Measurements from ENCODE around the gene FKBP10.
A peak's percentile ranks its signal among the peaks of the same experiment; 100 is the strongest.
"Not testable (repeated sequence)": the region's sequence is repeated elsewhere in the genome, so short reads cannot be mapped to it uniquely, and the experiment has no call there.

Gene FKBP10

GRCh38 chr17:41811549-41812380 lies 1.0 kb upstream of the FKBP10 start, which contains the start of gene P3H4:
Gene P3H4 (minus strand): TSS chr17:41811949. CDS start chr17:41811915, 34 bp downstream.
- DNase-seq, result peak; percentile 89

- no peak for DNase-seq
These were observed 412 bp downstream of the FKBP10 start for GRCh38 chr17:41813152-41813680.

GRCh38 chr17:41813699-41814124 lies 908 bp downstream of the FKBP10 start:
- DNase-seq, result no peak

- no peak for DNase-seq
These were observed 1.4 kb downstream of the FKBP10 start for GRCh38 chr17:41814195-41814594.

DNA sequence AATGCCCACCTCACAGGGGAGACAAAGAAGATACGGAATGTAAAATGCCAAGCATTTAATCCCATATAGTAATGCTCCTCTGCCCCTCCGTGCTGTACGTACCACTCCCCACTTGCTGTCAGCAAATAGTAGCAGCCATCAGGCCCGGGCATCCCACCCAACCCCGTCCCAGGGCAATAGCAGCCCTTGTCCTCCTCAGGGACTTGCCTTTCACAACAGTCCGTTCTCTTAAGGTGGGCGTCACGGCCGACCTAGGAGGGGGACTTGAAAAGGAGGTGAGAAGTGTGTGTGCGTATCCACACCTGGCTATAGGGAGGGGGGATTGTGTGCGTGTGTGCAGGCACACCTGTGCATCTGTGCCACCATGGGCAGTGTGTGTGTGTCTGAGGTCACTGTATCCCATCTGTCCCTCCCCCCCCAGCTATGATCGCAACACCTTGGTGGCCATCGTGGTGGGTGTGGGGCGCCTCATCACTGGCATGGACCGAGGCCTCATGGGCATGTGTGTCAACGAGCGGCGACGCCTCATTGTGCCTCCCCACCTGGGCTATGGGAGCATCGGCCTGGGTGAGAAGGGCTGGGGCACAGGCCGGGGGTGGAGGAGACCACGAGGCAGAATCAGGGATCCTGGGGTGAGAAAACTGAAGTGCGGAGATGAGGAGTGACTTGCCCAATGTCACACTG lies 4.0 kb downstream of the FKBP10 start:
- no peak for DNase-seq

DNA sequence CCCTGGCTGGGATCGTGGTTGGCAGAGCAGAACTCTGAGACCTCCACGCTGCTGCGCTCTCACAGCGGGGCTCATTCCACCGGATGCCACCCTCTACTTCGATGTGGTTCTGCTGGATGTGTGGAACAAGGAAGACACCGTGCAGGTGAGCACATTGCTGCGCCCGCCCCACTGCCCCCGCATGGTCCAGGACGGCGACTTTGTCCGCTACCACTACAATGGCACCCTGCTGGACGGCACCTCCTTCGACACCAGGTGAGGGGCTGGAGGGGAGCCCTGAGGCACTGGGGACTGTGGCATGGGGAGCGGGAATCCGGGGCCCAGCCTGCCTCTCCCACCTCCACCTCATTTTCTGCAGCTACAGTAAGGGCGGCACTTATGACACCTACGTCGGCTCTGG lies 5.2 kb downstream of the FKBP10 start:
- DNase-seq, result no peak

DNA sequence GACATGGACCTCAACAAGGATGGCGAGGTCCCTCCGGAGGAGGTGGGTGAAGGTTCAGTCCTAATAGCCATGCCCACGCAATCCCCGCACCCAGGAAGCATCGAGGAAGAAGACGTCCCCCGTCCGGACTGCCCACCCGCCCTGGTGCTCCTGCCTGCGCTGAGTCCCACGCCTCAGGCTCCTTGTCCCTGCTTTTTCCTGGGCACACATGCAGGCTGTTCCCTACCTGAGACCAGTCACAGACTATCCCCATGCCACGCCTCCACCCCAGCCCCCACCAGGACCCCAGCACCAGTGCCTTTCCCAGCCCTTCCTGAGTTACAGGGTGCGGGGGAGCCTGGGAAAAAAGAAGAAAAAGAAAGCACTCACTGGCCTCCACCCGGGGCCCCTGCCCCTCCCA lies 9.0 kb downstream of the FKBP10 start:
- no peak for DNase-seq

DNA sequence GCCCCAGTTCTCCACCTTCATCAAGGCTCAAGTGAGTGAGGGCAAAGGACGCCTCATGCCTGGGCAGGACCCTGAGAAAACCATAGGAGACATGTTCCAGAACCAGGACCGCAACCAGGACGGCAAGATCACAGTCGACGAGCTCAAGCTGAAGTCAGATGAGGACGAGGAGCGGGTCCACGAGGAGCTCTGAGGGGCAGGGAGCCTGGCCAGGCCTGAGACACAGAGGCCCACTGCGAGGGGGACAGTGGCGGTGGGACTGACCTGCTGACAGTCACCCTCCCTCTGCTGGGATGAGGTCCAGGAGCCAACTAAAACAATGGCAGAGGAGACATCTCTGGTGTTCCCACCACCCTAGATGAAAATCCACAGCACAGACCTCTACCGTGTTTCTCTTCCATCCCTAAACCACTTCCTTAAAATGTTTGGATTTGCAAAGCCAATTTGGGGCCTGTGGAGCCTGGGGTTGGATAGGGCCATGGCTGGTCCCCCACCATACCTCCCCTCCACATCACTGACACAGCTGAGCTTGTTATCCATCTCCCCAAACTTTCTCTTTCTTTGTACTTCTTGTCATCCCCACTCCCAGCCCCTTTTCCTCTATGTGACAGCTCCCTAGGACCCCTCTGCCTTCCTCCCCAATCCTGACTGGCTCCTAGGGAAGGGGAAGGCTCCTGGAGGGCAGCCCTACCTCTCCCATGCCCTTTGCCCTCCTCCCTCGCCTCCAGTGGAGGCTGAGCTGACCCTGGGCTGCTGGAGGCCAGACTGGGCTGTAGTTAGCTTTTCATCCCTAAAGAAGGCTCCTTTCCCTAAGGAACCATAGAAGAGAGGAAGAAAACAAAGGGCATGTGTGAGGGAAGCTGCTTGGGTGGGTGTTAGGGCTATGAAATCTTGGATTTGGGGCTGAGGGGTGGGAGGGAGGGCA lies 9.7 kb downstream of the FKBP10 start:
- DNase-seq, result no peak

DNA sequence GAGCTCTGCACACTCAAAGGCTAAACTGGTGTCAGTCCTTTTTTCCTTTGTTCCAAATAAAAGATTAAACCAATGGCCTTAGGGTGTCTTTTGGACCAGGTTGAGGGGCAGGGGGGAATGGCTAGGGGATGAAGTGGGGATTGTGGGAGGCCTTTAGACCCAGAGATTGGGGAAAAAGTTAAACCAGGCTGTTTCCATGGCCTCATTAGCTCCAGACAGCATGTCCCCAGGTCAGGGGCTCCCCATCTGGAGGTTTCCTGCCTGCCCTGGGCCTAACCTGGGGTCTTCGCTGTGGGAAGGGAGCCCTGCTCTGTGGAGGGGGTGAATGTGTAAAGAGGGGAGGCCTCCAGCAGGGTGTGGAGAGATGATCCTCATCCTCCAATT lies 10.3 kb downstream of the FKBP10 start:
- DNase-seq, result no peak

- no peak for DNase-seq
These were observed 10.8 kb downstream of the FKBP10 start for GRCh38 chr17:41823580-41823979.

DNA sequence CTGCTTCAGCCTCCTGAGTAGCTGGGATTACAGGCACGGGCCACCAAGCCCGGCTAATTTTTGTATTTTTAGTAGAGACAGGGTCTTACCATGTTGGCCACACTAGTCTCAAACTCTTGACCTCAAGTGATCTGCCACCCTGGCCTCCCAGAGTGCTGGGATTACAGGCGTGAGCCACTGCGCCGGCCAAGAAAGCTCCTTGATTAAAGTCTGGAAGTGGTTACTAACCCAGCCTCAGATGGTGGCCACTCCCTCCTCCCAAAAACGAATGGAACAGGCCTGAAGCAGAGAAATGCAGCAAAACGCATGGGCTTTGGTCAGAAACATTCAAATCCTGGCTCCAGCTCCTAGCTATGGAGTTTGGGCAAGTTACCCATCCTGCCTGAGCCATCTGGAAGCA lies 11.3 kb downstream of the FKBP10 start:
- no peak for DNase-seq

DNA sequence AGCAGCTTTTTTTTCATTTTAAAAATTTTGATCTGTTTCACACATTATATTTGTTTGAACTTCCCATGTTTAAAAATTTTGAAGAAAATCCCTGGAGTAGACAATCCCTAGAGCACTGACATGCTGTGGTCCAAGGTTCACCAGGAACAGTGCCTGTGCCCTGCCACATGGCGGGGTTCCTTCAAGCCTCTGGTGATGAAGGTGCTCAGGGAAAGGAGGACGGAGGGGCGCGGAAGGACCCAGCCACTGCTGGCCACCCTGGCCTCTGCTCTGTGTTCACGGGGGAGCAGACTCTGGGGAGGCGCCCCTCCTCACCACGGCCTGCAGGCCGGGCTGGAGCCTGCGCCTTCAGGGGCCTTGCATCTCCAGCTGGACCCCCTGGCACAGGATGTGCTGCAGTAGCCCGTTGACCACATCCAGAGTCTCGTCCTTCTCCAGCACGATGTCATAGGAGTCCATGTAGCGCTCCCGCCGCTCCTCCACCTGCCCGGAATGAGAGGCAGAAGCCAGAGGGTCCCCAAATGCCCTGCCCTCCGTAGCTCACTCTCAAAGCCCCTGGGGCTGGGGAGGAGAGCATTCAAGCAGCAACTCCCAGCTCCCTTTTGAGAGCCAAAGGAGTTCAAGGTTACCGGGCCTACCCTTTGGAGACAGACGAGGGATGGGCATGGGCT lies 12.5 kb downstream of the FKBP10 start:
- no peak for DNase-seq

- not testable (repeated sequence) for DNase-seq
These were observed 17.2 kb downstream of the FKBP10 start for GRCh38 chr17:41829961-41830360.

DNA sequence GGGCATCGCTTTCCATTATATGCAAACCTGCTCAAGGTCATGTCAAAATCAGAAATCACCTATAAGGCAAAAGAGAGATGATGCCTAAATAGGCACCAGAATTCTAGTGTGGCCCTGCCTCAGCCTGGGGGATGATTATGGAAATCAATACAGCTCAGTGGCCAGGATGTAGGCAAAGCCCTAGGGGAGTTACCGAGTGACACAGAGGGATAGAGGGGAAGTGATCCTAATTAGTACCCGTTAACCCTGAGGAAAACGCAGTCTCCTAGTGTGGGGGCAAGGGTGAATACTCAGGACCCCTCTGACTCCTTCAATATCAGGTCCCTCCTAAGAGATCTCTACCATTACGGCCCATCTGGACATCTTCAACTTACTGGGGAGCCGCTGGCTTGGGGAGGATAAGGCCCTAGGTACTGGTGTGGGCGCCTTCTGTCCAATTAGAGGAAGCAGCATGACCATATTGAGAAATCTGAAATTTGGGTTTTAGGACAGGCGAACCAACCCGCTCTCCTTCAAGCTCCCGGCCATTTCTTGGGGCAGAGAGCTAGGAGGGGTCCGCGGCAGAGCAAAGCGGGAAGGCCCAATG lies 22.5 kb downstream of the FKBP10 start:
- DNase-seq, result no peak

DNA sequence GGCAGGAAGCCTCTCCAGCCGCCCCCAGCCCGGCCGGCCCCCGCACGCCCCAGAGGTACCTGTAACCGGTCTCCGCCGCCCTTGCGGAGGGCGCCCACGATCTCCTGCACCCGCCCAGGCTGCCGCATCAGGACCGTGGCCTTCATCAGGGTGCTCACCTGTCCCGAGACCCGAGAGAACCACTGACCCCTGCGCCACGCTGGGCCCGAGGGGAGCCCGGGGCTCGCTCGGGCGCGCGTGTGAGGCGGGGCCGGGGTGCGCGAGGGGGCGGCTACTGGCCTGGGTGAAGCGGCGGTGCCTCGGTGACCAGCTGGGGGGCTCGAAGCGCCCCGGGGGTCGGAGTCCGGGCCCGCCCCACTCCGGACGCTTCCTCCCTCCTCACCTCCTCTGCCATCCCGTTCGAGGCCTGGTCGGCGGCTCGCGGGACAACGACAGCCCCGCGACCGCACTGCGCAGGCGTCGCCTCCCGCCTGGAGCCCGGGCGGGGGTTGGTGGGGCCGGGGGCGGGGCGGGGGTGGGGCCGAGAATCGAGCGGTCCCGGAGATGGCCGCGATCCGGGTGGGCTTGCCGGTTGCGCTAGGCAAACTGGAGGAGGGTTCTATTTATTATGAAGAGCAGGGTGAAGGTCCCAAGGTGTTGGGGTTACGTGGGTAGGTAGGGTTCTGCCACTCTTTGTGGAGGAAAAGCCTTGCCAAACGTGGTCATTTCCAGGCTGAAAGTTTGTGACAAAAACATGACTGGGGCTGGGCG lies 23.2 kb downstream of the FKBP10 start, which contains the start of gene NT5C3B:
TSS of gene NT5C3B (minus strand) at position 433 of the 750 bp plus-strand sequence. CDS start at position 394, 39 bp downstream.
- peak; percentile 84 for DNase-seq

GRCh38 chr17:41836550-41837196 lies 23.9 kb downstream of the FKBP10 start:
- DNase-seq, result no peak

DNA sequence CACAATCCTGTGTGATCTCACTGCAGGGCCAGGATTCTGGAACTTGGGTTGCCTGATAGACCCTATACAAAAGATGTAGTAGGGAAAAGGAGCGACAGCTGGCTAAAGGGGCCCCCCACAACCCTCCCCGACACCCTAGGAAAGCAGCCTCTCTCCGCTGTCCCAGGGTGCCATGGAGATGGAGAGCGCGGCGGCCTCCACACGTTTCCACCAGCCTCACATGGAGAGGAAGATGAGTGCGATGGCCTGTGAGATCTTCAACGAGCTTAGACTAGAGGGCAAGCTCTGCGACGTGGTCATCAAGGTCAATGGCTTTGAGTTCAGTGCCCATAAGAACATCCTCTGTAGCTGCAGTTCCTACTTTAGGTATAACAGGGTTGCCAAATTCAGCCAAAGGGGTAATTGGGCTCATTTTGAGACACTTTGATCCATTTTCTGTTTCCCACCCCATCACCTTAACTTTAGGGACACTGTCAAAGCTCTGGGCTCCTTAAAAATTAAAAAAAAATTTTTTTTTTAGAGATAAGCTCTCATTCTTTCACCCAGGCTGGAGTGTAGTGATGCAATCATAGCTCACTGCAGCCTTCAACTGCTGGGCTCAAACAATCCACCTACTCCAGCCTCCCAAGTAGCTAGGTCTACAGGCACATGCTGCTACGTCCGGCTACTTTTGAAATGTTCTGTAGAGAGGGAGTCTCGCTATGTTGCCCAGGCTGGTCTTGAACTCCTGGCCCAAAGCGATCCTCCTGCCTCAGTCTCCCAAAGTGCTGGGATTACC lies 25.1 kb downstream of the FKBP10 start, which contains the start of gene KLHL10:
TSS of gene KLHL10 (plus strand) at position 65 of the 778 bp plus-strand sequence. CDS start at position 173, 108 bp downstream.
- no peak for DNase-seq

- DNase-seq, result not testable (repeated sequence)
These were observed 26.6 kb downstream of the FKBP10 start for GRCh38 chr17:41839448-41839847.

- DNase-seq, result not testable (repeated sequence)
These were observed 28.0 kb downstream of the FKBP10 start for GRCh38 chr17:41840781-41841180.

Measured in activated CD8-positive, alpha-beta memory T cell treated with anti-CD3 and anti-CD28 coated beads for 24 hours (primary cell).